Endothelial cell of umbilical vein (primary cell): ENCODE measurements around the gene BLACAT1. TPM values are rescaled to one million over a fixed set of nuclear protein-coding genes. Genes with fewer than 3 reads are reported as not detected.

Experiments
- BruUV-seq: library from RNA; stranded (reverse); fragments of 400-500 nt; replicated peaks from 2 replicates; lab custom pipeline; 2021; lab: Mats Ljungman, UMichigan
- CTCF ChIA-PET: fragments of 300-600, 350-600 bp; sonication (Branson Sonifier 250); formaldehyde crosslinking; loops from one replicate; lab custom pipeline; 2021; ENCODE audit warnings: antibody characterized with exemption, inconsistent platforms; lab: Charles Lee
- POLR2A ChIA-PET: fragments of 300-600, 350-600 bp; sonication (Branson Sonifier 250); formaldehyde crosslinking; loops from one replicate; lab custom pipeline; 2021; ENCODE audit warnings: antibody characterized with exemption, inconsistent platforms; lab: Charles Lee
- DNase-seq: peaks from one replicate; pipeline ENCODE4 v3.0.0-alpha.2; 2011; ENCODE audit warnings: low read depth, low spot score
- FAIRE-seq: peaks from 2 replicates; lab custom pipeline; 2011; peaks lifted over from hg19 to GRCh38; lab: Jason Lieb, UNC
- H2AFZ ChIP-seq: 2 replicates; pipeline ENCODE4 v1.6.0; 2012; ENCODE audit warnings: low read depth, low read length, control low read depth, inconsistent platforms
- H3K27ac ChIP-seq: 2 replicates; pipeline ENCODE4 v1.5.1; 2011; ENCODE audit warnings: low read depth, mild to moderate bottlenecking, control low read depth, low read length, moderate library complexity; ENCODE audit not compliant: insufficient read depth
- H3K27me3 ChIP-seq, 2 experiments: 2 replicates each; pipeline versions ENCODE4 v1.6.0 to v1.6.1; 2011; ENCODE audit warnings: low read length in 2 of 2, mixed read lengths in 1 of 2; ENCODE audit not compliant: control insufficient read depth in 2 of 2, insufficient read depth in 2 of 2
- H3K36me3 ChIP-seq, 2 experiments: 2 replicates in 1 of 2; 3 replicates in 1 of 2; pipeline ENCODE4 v1.5.1; 2011; ENCODE audit warnings: low read length in 2 of 2, mild to moderate bottlenecking in 1 of 2, moderate library complexity in 1 of 2; ENCODE audit not compliant: control insufficient read depth in 2 of 2, insufficient read depth in 2 of 2; ENCODE audit errors: extremely low read depth in 1 of 2
- H3K4me1 ChIP-seq: 3 replicates; pipeline ENCODE4 v1.5.1; 2011; ENCODE audit warnings: mild to moderate bottlenecking, low read length; ENCODE audit not compliant: control insufficient read depth, insufficient read depth; ENCODE audit errors: extremely low read depth
- H3K4me2 ChIP-seq: 2 replicates; pipeline ENCODE4 v1.6.1; 2011; ENCODE audit warnings: low read length, control low read depth, mixed read lengths; ENCODE audit not compliant: insufficient read depth
- H3K4me3 ChIP-seq, 3 experiments: fragments of 200-600 bp in 1 of 3; sonication (generic), shearing (Covaris generic) in 1 of 3; replicated peaks in 1 of 3; 2 replicates each; pipeline ENCODE4 v1.5.1; 2011 to 2016; ENCODE audit warnings: control low read depth in 3 of 3, low read length in 3 of 3, mild to moderate bottlenecking in 2 of 3, inconsistent platforms in 1 of 3, low read depth in 1 of 3, moderate library complexity in 1 of 3; ENCODE audit not compliant: insufficient read depth in 1 of 3
- H3K79me2 ChIP-seq: 2 replicates; pipeline ENCODE4 v1.6.0; 2012; ENCODE audit warnings: low read length, inconsistent platforms; ENCODE audit not compliant: control insufficient read depth, insufficient read depth
- H3K9ac ChIP-seq: replicated peaks from 2 replicates; pipeline ENCODE3; 2011; ENCODE audit warnings: low read length, control low read depth; ENCODE audit not compliant: insufficient read depth; ENCODE audit errors: extremely low read depth
- H3K9me1 ChIP-seq: replicated peaks from 3 replicates; pipeline ENCODE4 v1.6.0; 2011; ENCODE audit warnings: mild to moderate bottlenecking, low read length; ENCODE audit not compliant: control insufficient read depth, insufficient read depth; ENCODE audit errors: extremely low read depth
- H3K9me3 ChIP-seq: replicated peaks from 2 replicates; pipeline ENCODE4 v1.5.1; 2012; ENCODE audit warnings: low read length, inconsistent platforms; ENCODE audit not compliant: control insufficient read depth, insufficient read depth
- H4K20me1 ChIP-seq: replicated peaks from 2 replicates; pipeline ENCODE3; 2011; ENCODE audit warnings: mild to moderate bottlenecking, low read length; ENCODE audit not compliant: control insufficient read depth, insufficient read depth; ENCODE audit errors: extremely low read depth
- CTCF ChIP-seq, 2 donors: IDR thresholded peaks; 1 replicate in 1 of 2; 2 replicates in 1 of 2; pipeline ENCODE4 v1.5.1; 2011; ENCODE audit warnings: low read length in 2 of 2, mild to moderate bottlenecking in 2 of 2, moderate library complexity in 2 of 2, control low read depth in 1 of 2, inconsistent platforms in 1 of 2, low read depth in 1 of 2; ENCODE audit not compliant: insufficient read depth in 1 of 2; ENCODE audit errors: extremely low read depth in 1 of 2
- EZH2 ChIP-seq: IDR thresholded peaks from 2 replicates; pipeline ENCODE4 v1.6.1; 2012; ENCODE audit warnings: borderline replicate concordance, low read depth, mild to moderate bottlenecking, moderate library complexity, low read length, inconsistent platforms; ENCODE audit not compliant: severe bottlenecking
- FOS ChIP-seq: IDR thresholded peaks from 2 replicates; pipeline ENCODE4 v1.6.1; 2011; ENCODE audit warnings: mild to moderate bottlenecking, low read length, moderate library complexity, borderline replicate concordance; ENCODE audit not compliant: insufficient read depth
- GATA2 ChIP-seq: IDR thresholded peaks from 2 replicates; pipeline ENCODE4 v1.7.0; 2011; ENCODE audit warnings: low read depth, mild to moderate bottlenecking, moderate library complexity, mixed read lengths, low read length; ENCODE audit not compliant: insufficient read length, insufficient read depth
- JUN ChIP-seq: IDR thresholded peaks from 2 replicates; pipeline ENCODE4 v1.6.1; 2011; ENCODE audit warnings: borderline replicate concordance, low read depth; ENCODE audit not compliant: insufficient read length, insufficient read depth
- MAX ChIP-seq: IDR thresholded peaks from 2 replicates; pipeline ENCODE4 v1.6.1; 2011; ENCODE audit not compliant: insufficient read depth, insufficient read length
- MYC ChIP-seq: IDR thresholded peaks from one replicate; pipeline ENCODE4 v1.6.1; 2011; ENCODE audit warnings: mild to moderate bottlenecking, low read depth, low read length
- POLR2A ChIP-seq: IDR thresholded peaks from 2 replicates; pipeline ENCODE4 v1.6.1; 2012; ENCODE audit warnings: low read depth, mild to moderate bottlenecking, control low read depth, low read length
- POLR2AphosphoS5 ChIP-seq: IDR thresholded peaks from 2 replicates; pipeline ENCODE4 v1.6.1; 2012; ENCODE audit warnings: low read depth, mild to moderate bottlenecking, control low read depth, low read length, moderate library complexity; ENCODE audit not compliant: insufficient read depth
- dilution Hi-C: fragments of 300-500 bp; cut with MboI; formaldehyde crosslinking; loops from one replicate; pipeline ENCODE4 v1.15.0; 2019; ENCODE audit warnings: low sequenced_read_pairs; ENCODE audit not compliant: extremely low pct_ligation_motif_present
- intact Hi-C: fragments of 100-400 bp; cut with micrococcal nuclease; formaldehyde crosslinking; loops from one replicate; pipeline ENCODE4 v1.10.0; 2022
- polyA plus RNA-seq, 4 experiments: library from polyadenylated mRNA; depleted of rRNA in 3 of 4; stranded (reverse) in 3 of 4; unstranded in 1 of 4; fragments of >200 nt; gene quantifications; 2 replicates each; pipeline versions ENCODE4 v1.2.1 to v1.2.3, GENCODE V29; 2011 to 2012; ENCODE audit warnings: missing spikeins in 1 of 4
- total RNA-seq: library from RNA; stranded (reverse); gene quantifications from 2 replicates; pipeline ENCODE4 v1.2.3, GENCODE V29; 2021

The BLACAT1 gene
- total and polyA plus RNA-seq, 2 donors (not counting 3 experiments of a cell fraction or from before 2014, with no cell fraction given): not detected

GRCh38 chr1:205493241-205494085 is 37.6 kb upstream of the BLACAT1 start:
- no peaks in the 10 kb centered on the region for H4K20me1 ChIP-seq
- H3K9ac ChIP-seq: no peak overlapping the region
- FAIRE-seq (no peak), DNase-seq (no peak)
- no peaks in the 10 kb centered on the region for H3K36me3 ChIP-seq
- POLR2A ChIA-PET: no interaction called here
- H3K27me3 ChIP-seq: peaks cover 12 to 21% of the 10 kb centered on the region in 2 experiments
- intact Hi-C loops: no loop called here
- H3K27ac ChIP-seq: no peak overlapping the region
- no peaks in the 10 kb centered on the region for H3K9me3 ChIP-seq
- CTCF ChIA-PET: interaction anchor here (0.7 to 5.8 kb wide), 8 partner anchors 8 to 432 kb away, joined by 3 to 47 read pairs (median 5); no protein-coding TSS in a partner anchor
- TF ChIP-seq MYC (no peak), JUN (no peak), GATA2 (no peak), POLR2A (no peak), CTCF (IDR thresholded peaks at IDR 0.05; ENCODE audit: extremely low read depth in 1 of 2, insufficient read depth in 1 of 2, low read depth in 1 of 2, low read length in 2 of 2) (no peak), MAX (no peak), EZH2 (no peak), FOS (no peak), POLR2AphosphoS5 (no peak)
- H3K79me2 ChIP-seq: no peaks in the 10 kb centered on the region
- H3K4me1 ChIP-seq: no peaks in the 10 kb centered on the region
- H3K9me1 ChIP-seq: no peaks in the 10 kb centered on the region
- no peak overlapping the region for H2AFZ ChIP-seq
- H3K4me2 ChIP-seq: no peak overlapping the region
- dilution Hi-C loops: no loop called here
- no TSS peak for BruUV-seq
- H3K4me3 ChIP-seq: no peak overlapping the region
